Cardiac muscle cell (in vitro differentiated cells and primary cell): ENCODE results near the gene MRPS18A. TPM values are rescaled to one million over a fixed set of nuclear protein-coding genes. Genes with fewer than 3 reads are reported as not detected.
"Not testable (repeated sequence)": the region's sequence is repeated elsewhere in the genome, so short reads cannot be mapped to it uniquely, and the experiment has no call there.

Source experiments
- DNase-seq, 2 donors: peaks; one replicate each; pipeline versions ENCODE4 v3.0.0 to v3.0.0-alpha.2; 2010 to 2017; ENCODE audit warnings: low read depth in 1 of 2, low spot score in 1 of 2
- H3K27ac ChIP-seq: fragments of 200-600 bp; sonication (generic); 2 replicates; pipeline ENCODE4 v1.5.1; 2016
- H3K27me3 ChIP-seq: fragments of 200-600 bp; sonication (generic); 2 replicates; pipeline ENCODE4 v1.6.0; 2016; ENCODE audit warnings: control low read depth
- H3K36me3 ChIP-seq: fragments of 200-600 bp; sonication (generic); 2 replicates; pipeline ENCODE4 v1.5.1; 2016; ENCODE audit warnings: control low read depth
- H3K4me1 ChIP-seq: fragments of 200-600 bp; sonication (generic); 2 replicates; pipeline ENCODE4 v1.8.1; 2017; ENCODE audit warnings: low read depth, mild to moderate bottlenecking, mixed run types
- H3K4me3 ChIP-seq: fragments of 200-600 bp; sonication (generic); 2 replicates; pipeline ENCODE4 v1.5.1; 2016; ENCODE audit warnings: mild to moderate bottlenecking
- H3K9me3 ChIP-seq: fragments of 200-600 bp; sonication (generic); 2 replicates; pipeline ENCODE4 v1.5.1; 2017; ENCODE audit warnings: low read depth, mild to moderate bottlenecking, control low read depth
- CTCF ChIP-seq: IDR thresholded peaks from 2 replicates; pipeline ENCODE4 v1.5.1; 2012; ENCODE audit warnings: low read depth, mild to moderate bottlenecking, low read length
- polyA plus RNA-seq: library from polyadenylated mRNA; unstranded; fragments of >200 nt; fragmentation: Nextera tagmentation; extraction: Ambion mirVana; gene quantifications from 2 replicates; pipeline ENCODE4 v1.2.1, GENCODE V29; 2016
- total RNA-seq: library from RNA; depleted of rRNA; stranded (reverse); fragments of >200 nt; gene quantifications from 2 replicates; pipeline ENCODE4 v1.2.3, GENCODE V29; 2016

The MRPS18A gene
- total and polyA plus RNA-seq, 2 experiments from 2014 or later: 65.9 to 87.0 TPM

DNA sequence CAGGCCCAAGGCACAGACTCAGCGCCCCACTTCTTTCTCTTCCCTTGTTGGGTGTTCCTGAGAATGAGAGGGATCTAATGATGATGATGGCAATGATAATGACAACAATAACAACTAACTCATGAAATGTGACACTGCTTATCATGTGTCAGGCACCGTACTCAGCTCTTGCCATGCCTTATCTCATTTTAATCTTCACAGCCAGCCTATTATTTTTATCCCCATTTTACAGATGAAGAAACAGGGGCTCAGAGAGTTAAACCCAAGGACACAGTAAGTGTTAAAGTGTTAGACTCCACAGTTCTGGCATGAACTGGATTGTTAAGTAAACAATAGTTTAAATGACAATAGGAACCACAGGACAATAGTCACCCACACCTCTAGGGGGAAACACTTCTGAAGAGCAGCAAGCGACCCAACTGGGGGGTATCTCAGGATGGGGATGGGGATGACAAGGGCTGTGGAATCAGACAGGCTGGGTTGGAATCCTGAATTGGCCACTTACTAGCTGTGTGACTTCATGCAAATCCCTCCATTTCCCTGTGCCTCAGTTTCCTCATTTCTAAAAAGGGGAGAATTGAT lies 30.3 kb downstream of the MRPS18A start:
- no peak for DNase-seq
- H3K36me3 ChIP-seq: no peaks in the 10 kb centered on the region
- no peaks in the 10 kb centered on the region for H3K4me1 ChIP-seq
- H3K27me3 ChIP-seq: no peaks in the 10 kb centered on the region
- no peaks in the 10 kb centered on the region for H3K9me3 ChIP-seq
- no peak overlapping the region for H3K4me3 ChIP-seq
- no peak for TF ChIP-seq CTCF
- H3K27ac ChIP-seq: no peak overlapping the region

GRCh38 chr6:43652822-43653221 lies 34.8 kb downstream of the MRPS18A start:
- not testable (repeated sequence) for H3K4me3 ChIP-seq, H3K27me3 ChIP-seq, H3K27ac ChIP-seq, H3K36me3 ChIP-seq, H3K4me1 ChIP-seq, H3K9me3 ChIP-seq, DNase-seq

- no peak overlapping the region for H3K4me3 ChIP-seq
- TF ChIP-seq CTCF: no peak
Measured at GRCh38 chr6:43648248-43648647, 39.3 kb downstream of the MRPS18A start.

GRCh38 chr6:43647613-43648012 lies 40.0 kb downstream of the MRPS18A start:
- Histone ChIP-seq H3K27ac (no peak overlapping the region), H3K27me3 (no peaks in the 10 kb centered on the region), H3K9me3 (no peaks in the 10 kb centered on the region), H3K36me3 (no peaks in the 10 kb centered on the region), H3K4me3 (no peak overlapping the region), H3K4me1 (no peaks in the 10 kb centered on the region)
- no peak for TF ChIP-seq CTCF
- no peak for DNase-seq

More at GRCh38 chr6:43648248-43648647, 39.3 kb downstream of the MRPS18A start:
- DNase-seq: no peak
- Histone ChIP-seq H3K4me1 (no peaks in the 10 kb centered on the region), H3K9me3 (no peaks in the 10 kb centered on the region), H3K36me3 (no peaks in the 10 kb centered on the region), H3K27ac (no peak overlapping the region), H3K27me3 (no peaks in the 10 kb centered on the region)

GRCh38 chr6:43645613-43645964 lies 42.0 kb downstream of the MRPS18A start:
- TF ChIP-seq CTCF: no peak
- H3K36me3 ChIP-seq: peaks cover 7% of the 10 kb centered on the region
- H3K27me3 ChIP-seq: no peaks in the 10 kb centered on the region
- no peak for DNase-seq
- H3K9me3 ChIP-seq: no peaks in the 10 kb centered on the region
- H3K4me1 ChIP-seq: no peaks in the 10 kb centered on the region
- H3K4me3 ChIP-seq: peak overlapping the region; percentile 45
- H3K27ac ChIP-seq: peak overlapping the region; percentile 25

DNA sequence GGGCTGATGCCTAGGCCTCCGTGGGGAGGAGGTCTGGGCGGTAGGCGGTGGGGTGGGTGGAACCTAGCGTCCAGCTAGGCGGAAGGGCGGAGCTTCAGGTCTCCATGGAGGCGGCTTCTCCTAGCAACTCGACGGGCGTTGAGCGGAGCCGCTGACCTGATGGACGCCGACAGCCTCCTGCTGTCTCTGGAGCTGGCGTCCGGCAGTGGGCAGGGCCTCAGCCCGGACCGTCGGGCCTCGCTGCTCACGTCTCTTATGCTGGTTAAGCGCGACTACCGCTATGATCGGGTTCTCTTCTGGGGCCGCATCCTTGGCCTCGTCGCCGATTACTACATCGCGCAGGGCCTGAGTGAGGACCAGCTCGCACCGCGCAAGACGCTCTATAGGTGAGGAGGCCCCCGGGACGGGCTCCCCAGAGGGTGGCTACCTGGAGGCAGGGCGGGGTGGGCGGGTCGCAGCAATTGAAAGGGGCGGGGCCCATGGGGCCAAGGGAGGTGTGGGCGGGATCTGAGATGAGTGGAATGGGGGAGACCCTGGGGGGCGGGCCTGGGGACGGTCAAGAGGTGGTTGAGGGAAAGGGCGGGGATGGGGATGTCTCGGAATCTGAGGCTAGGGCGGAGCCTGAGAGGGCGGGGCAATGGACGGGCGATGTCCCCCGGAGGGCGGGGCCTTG lies 42.5 kb downstream of the MRPS18A start, which contains the start of gene RSPH9:
RSPH9 (plus strand) TSS at position 97 of the 673 bp plus-strand sequence; CDS start at position 160, 63 bp downstream.
- H3K4me3 ChIP-seq: peak within 1 kb of the TSS; percentile 45
- no peaks in the 10 kb centered on the region for H3K27me3 ChIP-seq
- peak; percentile 81 to 88 for DNase-seq
- no peaks in the 10 kb centered on the region for H3K4me1 ChIP-seq
- peak within 1 kb of the TSS; percentile 25 for H3K27ac ChIP-seq
- no peaks in the 10 kb centered on the region for H3K9me3 ChIP-seq
- peaks cover 12% of the 10 kb centered on the region for H3K36me3 ChIP-seq
- no peak for TF ChIP-seq CTCF
